Hematopoietic multipotent progenitor cell treated with erythropoietin and hydrocortisone succinate and interleukin-3 and kit ligand, for 15 days (in vitro differentiated cells): Measurements from ENCODE around the gene IFITM1.
"Not testable (repeated sequence)": the region's sequence is repeated elsewhere in the genome, so short reads cannot be mapped to it uniquely, and the experiment has no call there.

Experiments
- DNase-seq: peaks from one replicate; pipeline ENCODE4 v3.0.0-alpha.2; 2015; ENCODE audit warnings: low spot score

IFITM1 gene

DNA sequence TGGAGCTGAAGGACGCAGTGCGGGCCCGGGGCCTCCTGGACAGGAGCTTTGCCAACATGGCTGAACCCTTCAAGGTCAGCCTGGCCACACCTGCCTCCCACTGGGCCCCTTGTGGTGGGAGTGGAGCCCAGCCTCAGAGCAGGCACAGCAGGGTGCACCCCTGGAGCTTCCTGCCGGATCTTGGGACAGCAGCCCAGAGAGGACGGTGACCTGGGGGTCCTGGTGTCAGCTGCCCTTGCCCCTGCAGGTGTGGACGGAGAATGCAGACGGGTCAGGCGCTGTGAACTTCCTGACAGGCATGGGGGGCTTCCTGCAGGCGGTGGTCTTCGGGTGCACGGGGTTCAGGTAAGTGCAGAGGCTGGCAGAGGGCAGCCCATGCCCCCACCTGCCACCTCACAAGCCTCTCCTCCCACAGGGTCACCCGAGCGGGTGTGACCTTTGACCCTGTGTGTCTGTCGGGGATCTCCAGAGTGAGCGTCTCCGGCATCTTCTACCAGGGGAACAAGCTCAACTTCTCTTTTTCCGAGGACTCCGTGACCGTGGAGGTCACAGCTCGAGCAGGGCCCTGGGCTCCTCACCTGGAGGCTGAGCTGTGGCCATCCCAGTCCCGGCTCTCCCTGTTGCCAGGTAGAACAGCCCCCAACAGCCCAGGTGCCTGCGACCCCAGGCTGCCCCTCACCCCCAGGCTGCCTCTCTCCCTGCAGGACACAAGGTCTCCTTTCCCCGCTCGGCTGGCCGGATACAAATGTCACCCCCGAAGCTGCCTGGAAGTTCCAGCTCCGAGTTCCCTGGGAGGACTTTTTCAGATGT is 19.8 kb upstream of the IFITM1 start:
- DNase-seq = no peak

- DNase-seq = no peak
Observed at GRCh38 chr11:294780-295179, 19.1 kb upstream of the IFITM1 start.

DNA sequence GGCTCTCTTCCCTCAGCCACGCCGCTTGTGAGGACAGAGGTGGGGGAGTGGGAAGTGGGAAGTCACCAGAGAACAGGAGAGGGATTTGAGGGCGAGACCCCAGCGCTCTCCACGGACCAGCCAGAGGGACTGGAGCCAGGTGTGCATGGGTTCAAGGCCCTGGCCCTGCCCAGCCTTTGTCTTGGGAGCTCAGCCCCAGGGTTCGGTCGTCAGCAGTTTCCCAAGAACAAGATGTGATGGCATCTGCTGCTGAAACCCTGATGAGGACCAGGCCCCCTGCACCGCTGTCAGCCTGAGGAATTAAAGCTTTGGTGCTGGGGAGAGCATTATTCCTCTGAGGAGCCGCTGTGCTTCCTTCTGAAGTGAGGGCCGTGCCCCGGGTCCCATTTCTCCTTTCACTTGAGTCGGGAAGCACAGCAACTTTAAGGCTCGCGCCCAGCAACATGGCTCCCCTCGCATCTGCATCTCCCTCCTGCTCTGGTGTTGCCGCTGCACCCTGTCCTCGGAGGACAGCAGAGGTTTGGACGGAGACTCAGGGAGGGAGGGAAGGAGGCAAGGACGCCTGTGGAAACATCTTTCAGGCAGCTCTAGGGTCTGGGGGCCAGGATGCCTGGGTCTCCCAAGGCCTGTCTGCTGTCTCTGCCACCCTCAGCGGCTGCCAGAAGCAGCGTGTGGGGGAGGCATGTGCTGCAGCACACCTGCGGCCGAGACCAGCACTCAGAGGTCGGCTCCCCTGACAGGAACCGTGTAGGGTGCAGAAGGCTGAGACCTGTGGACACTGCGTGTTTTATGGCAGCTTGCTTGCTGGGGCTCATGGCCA is 18.3 kb upstream of the IFITM1 start:
- DNase-seq = no peak

GRCh38 chr11:296171-297050 is 17.4 kb upstream of the IFITM1 start:
- DNase-seq = no peak

GRCh38 chr11:297051-297585 is 16.7 kb upstream of the IFITM1 start:
- no peak for DNase-seq

DNA sequence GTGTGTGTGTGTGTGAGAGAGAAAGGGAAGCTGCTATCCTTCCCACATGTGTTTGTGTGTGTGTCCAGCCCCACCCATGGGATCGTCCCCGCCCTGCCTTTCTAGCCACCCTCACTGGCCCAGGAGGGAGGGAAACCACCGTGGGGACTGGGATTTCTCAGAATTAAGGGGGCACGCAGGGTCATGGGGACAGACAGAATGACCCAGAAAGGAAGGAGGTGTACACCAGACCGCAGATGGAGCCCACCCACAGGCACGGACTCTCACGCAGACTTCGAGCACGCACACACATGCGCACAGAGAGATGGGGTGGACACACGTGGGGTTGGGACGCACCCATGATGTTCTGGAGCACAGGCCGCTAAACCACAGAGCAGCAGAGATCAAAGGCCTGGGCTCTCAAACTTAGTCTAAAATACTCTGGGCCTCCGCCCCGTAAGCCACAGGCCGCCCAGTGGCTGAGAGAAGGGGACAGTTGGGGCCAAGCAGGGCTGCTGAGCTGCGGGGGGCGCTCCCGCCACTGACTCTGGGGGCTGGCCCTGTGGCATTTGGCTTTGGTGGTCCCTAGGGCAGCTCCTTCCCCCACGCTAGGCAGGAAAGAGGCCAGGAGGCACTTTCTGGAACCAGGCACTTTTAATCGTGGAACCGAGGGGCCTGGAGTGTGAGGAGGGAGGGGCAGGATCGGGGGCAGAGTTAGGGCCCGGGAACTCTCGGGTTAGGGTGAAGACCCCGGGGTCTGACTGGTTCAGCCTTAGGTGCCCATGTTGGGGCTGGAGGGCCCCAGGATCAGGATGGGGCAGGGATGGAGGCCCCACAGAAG is 16.0 kb upstream of the IFITM1 start:
- no peak for DNase-seq

- DNase-seq = no peak
Observed at GRCh38 chr11:298406-299065, 15.3 kb upstream of the IFITM1 start.

GRCh38 chr11:299081-299891 is 14.6 kb upstream of the IFITM1 start, which contains the start of gene IFITM5:
Gene IFITM5 (minus strand): TSS chr11:299526. CDS start chr11:299490, 36 bp downstream.
- no peak for DNase-seq

DNA sequence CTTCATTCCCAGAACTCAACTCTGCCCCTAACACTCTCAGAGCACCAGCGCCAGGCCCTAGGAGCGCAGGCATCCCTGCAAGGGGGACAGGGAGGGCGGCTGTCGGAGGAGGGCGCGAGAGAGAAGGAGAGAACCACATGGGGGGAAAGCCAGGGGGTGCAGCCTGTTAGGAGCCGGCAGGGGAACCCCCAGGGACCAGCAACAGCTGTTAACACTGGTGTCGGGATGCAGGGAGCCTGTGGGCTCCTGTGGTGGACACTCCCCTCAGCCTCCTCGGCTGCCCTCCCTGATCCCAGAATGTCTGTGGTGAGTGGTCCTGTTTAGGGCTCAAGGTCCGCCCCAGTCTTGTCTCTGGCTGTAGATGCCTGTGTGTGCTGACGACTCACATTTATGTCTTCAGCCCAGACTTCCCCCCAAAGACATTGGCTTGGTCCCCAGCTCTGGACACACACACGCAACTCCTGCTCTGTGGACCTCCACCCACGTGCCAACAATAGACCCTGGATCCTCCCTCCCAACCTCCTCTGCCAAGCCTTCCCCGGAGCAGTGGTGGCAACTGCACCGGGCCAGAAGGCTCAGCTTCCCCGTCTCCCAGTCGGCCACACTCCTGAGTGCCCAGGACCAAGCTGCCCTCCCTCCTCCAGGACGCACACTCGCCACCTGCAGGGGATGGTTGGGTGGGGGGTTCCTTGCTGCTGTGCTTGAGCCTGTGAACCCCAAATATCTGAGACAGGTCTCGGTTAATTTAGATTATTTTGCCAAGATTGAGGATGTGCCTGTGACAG is 13.7 kb upstream of the IFITM1 start:
- DNase-seq = no peak

GRCh38 chr11:303363-303762 is 10.5 kb upstream of the IFITM1 start:
- DNase-seq = no peak

DNA sequence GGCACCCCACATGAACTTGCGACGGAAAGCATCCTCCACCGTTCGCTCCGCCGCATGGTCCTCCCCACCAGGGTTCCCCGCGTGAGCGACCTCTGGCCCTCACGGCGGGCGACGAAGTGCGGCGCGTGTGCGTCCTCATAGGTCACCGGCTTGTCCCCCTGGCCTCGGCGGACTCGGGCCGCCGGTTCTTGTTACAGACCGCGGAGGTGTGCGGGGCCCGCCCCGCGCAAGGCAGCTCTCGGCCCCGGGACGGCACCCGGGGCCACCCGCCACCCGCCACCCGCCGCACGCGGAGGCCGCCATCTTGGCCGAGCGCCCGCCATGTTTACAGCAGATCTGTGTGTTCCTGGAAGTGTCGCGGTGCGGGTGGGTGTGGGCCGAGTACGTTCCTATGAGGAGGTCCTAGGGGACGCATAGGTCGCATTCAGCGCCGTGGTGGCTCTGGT is 9.8 kb upstream of the IFITM1 start:
- no peak for DNase-seq

DNA sequence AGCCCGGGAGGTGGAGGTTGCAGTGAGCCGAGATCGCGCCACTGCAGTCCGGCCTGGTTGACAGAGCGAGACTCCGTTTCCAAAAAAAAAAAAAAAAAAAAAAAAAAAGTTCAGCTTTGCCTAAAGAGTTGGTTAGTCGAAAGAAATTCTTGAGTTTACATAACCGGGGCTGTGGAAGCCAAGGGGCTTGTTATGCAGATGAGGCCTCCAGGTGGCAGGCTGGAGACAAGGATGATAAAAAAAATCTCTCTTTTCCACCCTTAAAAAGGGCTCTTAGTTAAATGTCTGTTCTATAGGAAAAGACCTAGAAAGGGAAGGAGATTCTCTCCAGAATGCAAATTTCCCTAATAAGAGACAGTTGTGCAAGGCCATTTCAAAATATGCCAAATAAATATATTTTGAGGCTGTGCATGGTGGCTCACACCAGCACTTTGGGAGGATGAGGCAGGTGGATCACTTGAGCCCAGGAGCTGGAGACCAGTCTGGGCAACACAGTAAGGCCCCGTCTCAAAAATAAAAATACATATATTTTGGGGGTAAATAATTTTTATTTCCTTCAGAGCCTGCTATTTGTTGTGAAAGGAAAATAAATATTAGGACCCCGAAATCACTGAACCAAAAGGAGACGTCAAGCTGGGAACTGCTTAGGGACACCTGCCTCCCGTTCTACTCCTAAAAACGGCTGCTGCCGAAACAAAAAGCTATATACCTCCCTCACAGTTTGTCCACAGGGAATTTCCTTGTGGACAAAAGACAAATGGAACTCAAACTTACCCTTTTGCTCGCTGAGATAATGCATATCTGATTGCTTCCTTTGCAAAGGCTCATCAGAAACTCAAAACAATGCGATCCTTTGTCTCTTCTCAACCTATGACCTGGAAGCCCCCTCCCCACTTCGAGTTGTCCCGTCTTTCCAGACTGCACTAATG is 8.7 kb upstream of the IFITM1 start:
- peak; percentile 45 for DNase-seq

DNA sequence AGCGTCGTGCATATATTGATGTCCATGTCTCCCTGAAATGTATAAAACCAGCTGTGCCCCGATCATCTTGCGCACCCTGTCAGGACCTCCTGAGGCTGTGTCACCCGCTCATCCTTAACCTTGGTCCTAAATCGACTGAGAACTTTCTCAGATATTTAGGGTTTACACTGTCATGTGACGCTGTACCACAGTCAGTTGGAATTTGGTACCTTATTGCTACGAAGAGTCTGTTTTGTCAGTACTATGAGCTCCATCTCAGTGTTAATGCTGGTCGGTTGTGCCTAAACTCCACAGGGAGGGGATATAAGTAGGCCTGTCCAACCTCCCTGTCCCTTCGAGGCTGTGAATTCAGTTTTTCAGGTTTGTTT is 8.0 kb upstream of the IFITM1 start:
- DNase-seq = no peak

DNA sequence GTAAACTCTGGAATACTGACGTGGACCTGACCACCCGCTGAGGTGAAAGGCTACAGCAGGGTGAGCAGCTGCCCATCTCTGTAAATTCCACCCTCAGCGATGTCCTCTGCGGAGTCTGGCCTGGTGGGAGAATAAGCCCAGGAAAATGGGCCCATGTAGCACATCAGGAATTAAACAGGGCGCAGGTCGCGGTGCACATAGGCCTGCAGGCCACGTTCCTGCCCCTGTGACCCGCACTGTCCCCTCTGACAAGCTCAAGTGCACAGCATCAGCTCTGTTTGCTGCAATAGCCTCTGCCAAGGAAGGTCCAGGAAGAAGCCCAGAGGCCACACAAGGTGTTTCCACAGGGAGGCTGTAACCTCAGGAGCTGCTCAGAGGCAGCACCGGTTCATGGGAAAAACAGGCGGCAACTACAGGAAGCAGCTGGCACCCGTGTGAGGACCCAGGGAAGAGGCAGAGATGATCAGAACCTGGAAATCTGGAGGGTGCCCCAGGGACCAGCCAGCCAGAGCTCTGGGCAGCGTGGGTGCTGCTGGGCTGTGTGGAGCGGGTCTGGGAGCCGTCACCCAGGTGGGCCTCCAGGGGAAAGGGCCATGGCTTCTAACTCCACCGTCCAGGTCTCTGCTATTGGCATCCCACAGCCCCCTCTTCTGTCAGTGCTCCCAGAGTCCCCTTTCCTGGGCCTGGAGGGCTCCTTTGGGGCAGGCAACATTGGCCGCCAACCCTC is 7.0 kb upstream of the IFITM1 start:
- DNase-seq = no peak

- DNase-seq = not testable (repeated sequence)
Observed at GRCh38 chr11:307766-308708, 5.8 kb upstream of the IFITM1 start, which contains the start of gene IFITM2. Gene IFITM2 (plus strand): TSS chr11:307816. CDS start chr11:308193, 377 bp downstream.
